Esophagus muscularis mucosa (tissue), 3 donors: ENCODE results near the gene BAAT.

Experiments
- EP300 ChIP-seq: sonication (generic); formaldehyde crosslinking; IDR thresholded peaks from one replicate; pipeline ENCODE4 v1.6.1; 2017; ENCODE audit warnings: antibody characterized with exemption
- TF ChIP-seq, protein P1 (sequence below), 3 experiments: fragments of 200-600 bp in 2 of 3; fragments of 450-650 bp in 1 of 3; sonication (generic) in 2 of 3; IDR thresholded peaks; one replicate each; pipeline ENCODE4 v1.5.1; 2017 to 2019; ENCODE audit warnings: antibody characterized with exemption in 3 of 3, mild to moderate bottlenecking in 2 of 3, moderate library complexity in 1 of 3

DNA sequence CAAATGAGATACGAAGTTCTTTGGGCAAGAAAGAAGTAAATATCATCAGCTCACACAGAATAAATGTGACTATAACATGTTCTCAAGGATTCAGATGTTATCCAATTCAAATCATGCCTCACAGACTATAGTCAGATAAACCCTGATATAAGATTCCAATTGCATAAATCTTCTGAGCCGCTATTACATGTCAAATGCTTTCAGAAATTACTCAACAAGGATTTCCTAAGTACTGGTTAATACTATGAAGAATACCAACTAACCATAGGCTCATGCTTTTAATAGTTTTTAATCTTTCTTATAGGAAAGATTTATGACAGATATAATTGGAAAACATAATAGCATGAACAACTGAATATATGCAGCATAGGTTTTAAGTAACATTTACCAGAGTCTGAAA is 73.6 kb downstream of the BAAT start:
- TF ChIP-seq, protein P1, sequence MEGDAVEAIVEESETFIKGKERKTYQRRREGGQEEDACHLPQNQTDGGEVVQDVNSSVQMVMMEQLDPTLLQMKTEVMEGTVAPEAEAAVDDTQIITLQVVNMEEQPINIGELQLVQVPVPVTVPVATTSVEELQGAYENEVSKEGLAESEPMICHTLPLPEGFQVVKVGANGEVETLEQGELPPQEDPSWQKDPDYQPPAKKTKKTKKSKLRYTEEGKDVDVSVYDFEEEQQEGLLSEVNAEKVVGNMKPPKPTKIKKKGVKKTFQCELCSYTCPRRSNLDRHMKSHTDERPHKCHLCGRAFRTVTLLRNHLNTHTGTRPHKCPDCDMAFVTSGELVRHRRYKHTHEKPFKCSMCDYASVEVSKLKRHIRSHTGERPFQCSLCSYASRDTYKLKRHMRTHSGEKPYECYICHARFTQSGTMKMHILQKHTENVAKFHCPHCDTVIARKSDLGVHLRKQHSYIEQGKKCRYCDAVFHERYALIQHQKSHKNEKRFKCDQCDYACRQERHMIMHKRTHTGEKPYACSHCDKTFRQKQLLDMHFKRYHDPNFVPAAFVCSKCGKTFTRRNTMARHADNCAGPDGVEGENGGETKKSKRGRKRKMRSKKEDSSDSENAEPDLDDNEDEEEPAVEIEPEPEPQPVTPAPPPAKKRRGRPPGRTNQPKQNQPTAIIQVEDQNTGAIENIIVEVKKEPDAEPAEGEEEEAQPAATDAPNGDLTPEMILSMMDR (IDR thresholded peaks at IDR 0.05), result no peak
- TF ChIP-seq EP300, result no peak
